Measurements from ENCODE around the gene RAP1B.

RAP1B gene

DNA sequence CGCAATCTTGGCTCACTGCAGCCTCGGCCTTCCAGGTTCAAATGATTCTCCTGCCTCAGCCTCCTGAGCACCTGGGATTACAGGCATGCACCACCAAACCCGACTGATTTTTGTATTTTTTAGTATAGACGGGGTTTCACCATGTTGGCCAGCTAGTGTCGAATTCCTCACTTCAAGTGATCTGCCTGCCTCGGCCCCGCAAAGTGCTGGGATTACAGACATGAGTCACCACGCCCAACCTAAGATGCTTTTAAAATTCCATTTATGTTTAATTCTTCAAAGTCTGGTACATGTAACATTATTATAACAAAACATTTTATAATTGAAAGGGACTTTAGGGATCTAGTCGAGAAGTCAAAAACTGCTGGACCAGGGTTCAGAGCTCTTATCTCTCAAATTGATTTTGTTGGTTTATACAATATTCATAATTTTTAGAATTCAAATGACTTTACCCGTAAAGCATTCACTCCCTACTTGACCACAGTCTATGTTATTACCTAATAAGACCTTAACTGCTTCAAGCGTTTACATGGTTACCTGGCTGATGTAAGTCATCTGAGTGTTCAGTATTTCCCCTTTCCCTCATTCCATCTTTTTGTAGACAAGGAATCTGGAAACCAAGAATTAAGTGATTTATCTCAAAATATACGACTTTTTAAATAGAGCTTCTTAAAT lies 28.2 kb downstream of the RAP1B start:
- Histone ChIP-seq H3F3A (ENCODE audit: insufficient read depth, low read length) (peaks cover 14% of the 10 kb centered on the region), H3K27ac (ENCODE audit: low read length) (no peak overlapping the region), H3K36me3 (replicated peaks; ENCODE audit: insufficient read depth, low read length) (no peaks in the 10 kb centered on the region), H3K4me1 (ENCODE audit: low read length) (peaks cover 16% of the 10 kb centered on the region), H3K4me3 (ENCODE audit: low read length) (no peak overlapping the region), H3K9me2 (replicated peaks; ENCODE audit: insufficient read depth, low read length) (no peaks in the 10 kb centered on the region), H3K4me2 (ENCODE audit: low read depth, low read length) (no peak overlapping the region), H3K79me2 (ENCODE audit: low read length) (peaks cover 96% of the 10 kb centered on the region), H3K27me3 (replicated peaks; ENCODE audit: insufficient read depth, low read length) (no peaks in the 10 kb centered on the region), H3K9ac (ENCODE audit: low read length) (no peak overlapping the region), H4K20me1 (ENCODE audit: insufficient read depth, low read length) (peaks cover 48% of the 10 kb centered on the region), H3K9me3 (replicated peaks; ENCODE audit: insufficient read depth, low read length) (no peaks in the 10 kb centered on the region), H2AFZ (ENCODE audit: low read length) (no peak overlapping the region)
- no peak for TF ChIP-seq EZH2 (optimal IDR thresholded peaks at IDR 0.05; ENCODE audit: low read depth, low read length)
- no peak for TF ChIP-seq EZH2phosphoT487 (IDR thresholded peaks at IDR 0.05; ENCODE audit: low read length)
- no peak for DNase-seq

- no peak for TF ChIP-seq CTCF (IDR thresholded peaks at IDR 0.05; ENCODE audit: low read length)
- TF ChIP-seq EZH2 (optimal IDR thresholded peaks at IDR 0.05; ENCODE audit: low read depth, low read length) = no peak
- TF ChIP-seq EZH2phosphoT487 (IDR thresholded peaks at IDR 0.05; ENCODE audit: low read length) = no peak
These were observed 28.7 kb downstream of the RAP1B start for GRCh38 chr12:68639396-68639767.

GRCh38 chr12:68641138-68641537 lies 30.4 kb downstream of the RAP1B start:
- no peaks in the 10 kb centered on the region for H3K36me3 ChIP-seq (replicated peaks; ENCODE audit: insufficient read depth, low read length)
- TF ChIP-seq EZH2phosphoT487 (IDR thresholded peaks at IDR 0.05; ENCODE audit: low read length) (no peak), EZH2 (optimal IDR thresholded peaks at IDR 0.05; ENCODE audit: low read depth, low read length) (no peak), CTCF (IDR thresholded peaks at IDR 0.05; ENCODE audit: low read length) (no peak)
- peaks cover 14% of the 10 kb centered on the region for H3F3A ChIP-seq (ENCODE audit: insufficient read depth, low read length)
- H3K27ac ChIP-seq (ENCODE audit: low read length) = peak overlapping the region; percentile 53; the same call in 1 of the 2 replicates
- peaks cover 16% of the 10 kb centered on the region for H3K4me1 ChIP-seq (ENCODE audit: low read length)
- no peak overlapping the region for H2AFZ ChIP-seq (ENCODE audit: low read length)
- H3K27me3 ChIP-seq (replicated peaks; ENCODE audit: insufficient read depth, low read length) = no peaks in the 10 kb centered on the region
- H3K4me2 ChIP-seq (ENCODE audit: low read depth, low read length) = peak overlapping the region; percentile 55
- peaks cover 54% of the 10 kb centered on the region for H4K20me1 ChIP-seq (ENCODE audit: insufficient read depth, low read length)
- H3K9me2 ChIP-seq (replicated peaks; ENCODE audit: insufficient read depth, low read length) = no peaks in the 10 kb centered on the region
- no peak overlapping the region for H3K9ac ChIP-seq (ENCODE audit: low read length)
- peak; percentile 94 for DNase-seq
- no peaks in the 10 kb centered on the region for H3K9me3 ChIP-seq (replicated peaks; ENCODE audit: insufficient read depth, low read length)
- H3K79me2 ChIP-seq (ENCODE audit: low read length) = peaks cover 96% of the 10 kb centered on the region
- peak overlapping the region; percentile 28 for H3K4me3 ChIP-seq (ENCODE audit: low read length)

More at GRCh38 chr12:68639396-68639767, 28.7 kb downstream of the RAP1B start:
- Histone ChIP-seq H3K4me3 (ENCODE audit: low read length) (no peak overlapping the region), H3K27me3 (replicated peaks; ENCODE audit: insufficient read depth, low read length) (no peaks in the 10 kb centered on the region), H2AFZ (ENCODE audit: low read length) (no peak overlapping the region), H3K79me2 (ENCODE audit: low read length) (peaks cover 96% of the 10 kb centered on the region), H3K4me2 (ENCODE audit: low read depth, low read length) (no peak overlapping the region), H3K9me3 (replicated peaks; ENCODE audit: insufficient read depth, low read length) (no peaks in the 10 kb centered on the region), H4K20me1 (ENCODE audit: insufficient read depth, low read length) (peaks cover 48% of the 10 kb centered on the region), H3K36me3 (replicated peaks; ENCODE audit: insufficient read depth, low read length) (no peaks in the 10 kb centered on the region), H3K27ac (ENCODE audit: low read length) (no peak overlapping the region), H3K4me1 (ENCODE audit: low read length) (peaks cover 16% of the 10 kb centered on the region), H3F3A (ENCODE audit: insufficient read depth, low read length) (peaks cover 14% of the 10 kb centered on the region), H3K9me2 (replicated peaks; ENCODE audit: insufficient read depth, low read length) (no peaks in the 10 kb centered on the region), H3K9ac (ENCODE audit: low read length) (no peak overlapping the region)
- no peak for DNase-seq

- Histone ChIP-seq H3K4me2 (ENCODE audit: low read depth, low read length) (no peak overlapping the region), H2AFZ (ENCODE audit: low read length) (no peak overlapping the region), H3K27me3 (replicated peaks; ENCODE audit: insufficient read depth, low read length) (no peaks in the 10 kb centered on the region), H3K4me3 (ENCODE audit: low read length) (no peak overlapping the region), H3K9ac (ENCODE audit: low read length) (no peak overlapping the region), H3K79me2 (ENCODE audit: low read length) (peaks cover 97% of the 10 kb centered on the region), H3K4me1 (ENCODE audit: low read length) (peaks cover 6% of the 10 kb centered on the region), H3K27ac (ENCODE audit: low read length) (no peak overlapping the region), H4K20me1 (ENCODE audit: insufficient read depth, low read length) (peaks cover 40% of the 10 kb centered on the region), H3K9me3 (replicated peaks; ENCODE audit: insufficient read depth, low read length) (no peaks in the 10 kb centered on the region), H3F3A (ENCODE audit: insufficient read depth, low read length) (peaks cover 2% of the 10 kb centered on the region), H3K9me2 (replicated peaks; ENCODE audit: insufficient read depth, low read length) (no peaks in the 10 kb centered on the region), H3K36me3 (replicated peaks; ENCODE audit: insufficient read depth, low read length) (peaks cover 4% of the 10 kb centered on the region; the same call in 1 of the 2 replicates)
- no peak for DNase-seq
- no peak for TF ChIP-seq CTCF (IDR thresholded peaks at IDR 0.05; ENCODE audit: low read length)
- TF ChIP-seq EZH2 (optimal IDR thresholded peaks at IDR 0.05; ENCODE audit: low read depth, low read length) = no peak
- TF ChIP-seq EZH2phosphoT487 (IDR thresholded peaks at IDR 0.05; ENCODE audit: low read length) = no peak
These were observed 35.8 kb downstream of the RAP1B start for GRCh38 chr12:68646484-68646883.

Measured in MM.1S (cell line).